SU-DHL-6 (cell line): ENCODE measurements around the gene NAV2.

Experiments
- H2AFZ ChIP-seq: fragments of 200-600 bp; sonication (generic); 2 replicates; pipeline ENCODE4 v1.6.1; 2014; ENCODE audit warnings: low read depth, mild to moderate bottlenecking, moderate library complexity, mixed read lengths, antibody characterized with exemption, low read length; ENCODE audit not compliant: severe bottlenecking
- H3F3A ChIP-seq: fragments of 200-600 bp; shearing (Covaris generic); 2 replicates; pipeline ENCODE4 v1.6.0; 2016; ENCODE audit warnings: antibody characterized with exemption, mild to moderate bottlenecking; ENCODE audit not compliant: insufficient read depth
- H3K27ac ChIP-seq: fragments of 200-600 bp; sonication (generic); 2 replicates; pipeline ENCODE4 v1.5.1; 2016; ENCODE audit warnings: low read depth, mild to moderate bottlenecking, low read length, moderate library complexity, mixed read lengths
- H3K27me3 ChIP-seq: fragments of 200-600 bp; sonication (generic), shearing (Covaris generic); 2 replicates; pipeline ENCODE4 v1.6.0; 2014; ENCODE audit warnings: mild to moderate bottlenecking, low read length
- H3K36me3 ChIP-seq: fragments of 200-600 bp; sonication (generic); 2 replicates; pipeline ENCODE4 v1.6.1; 2014; ENCODE audit warnings: mild to moderate bottlenecking, low read length, mixed read lengths
- H3K4me2 ChIP-seq: fragments of 300-600, 200-600 bp; shearing (Covaris generic), sonication (generic); 2 replicates; pipeline ENCODE4 v1.6.0; 2014; ENCODE audit warnings: low read length, low read depth, mild to moderate bottlenecking; ENCODE audit not compliant: poor library complexity, severe bottlenecking
- H3K4me3 ChIP-seq: fragments of 200-600 bp; sonication (generic); 2 replicates; pipeline ENCODE4 v1.5.1; 2014; ENCODE audit warnings: antibody characterized with exemption, low read length, mild to moderate bottlenecking, mixed read lengths; ENCODE audit not compliant: insufficient read depth, poor library complexity, severe bottlenecking
- H3K79me2 ChIP-seq: fragments of 200-600 bp; sonication (generic); 2 replicates; pipeline ENCODE4 v1.6.1; 2014; ENCODE audit warnings: mild to moderate bottlenecking, low read length, moderate library complexity; ENCODE audit not compliant: insufficient read depth
- H3K9ac ChIP-seq: fragments of 200-600 bp; sonication (generic); 2 replicates; pipeline ENCODE4 v1.7.0; 2014; ENCODE audit warnings: mild to moderate bottlenecking, low read length
- H3K9me2 ChIP-seq: fragments of 200-600 bp; sonication (generic); replicated peaks from 2 replicates; pipeline ENCODE4 v1.6.1; 2014; ENCODE audit warnings: low read length; ENCODE audit not compliant: insufficient read depth
- H3K9me3 ChIP-seq: fragments of 200-600 bp; sonication (generic); 2 replicates; pipeline ENCODE4 v1.6.1; 2014; ENCODE audit warnings: low read length, mixed read lengths; ENCODE audit not compliant: insufficient read depth
- H4K20me1 ChIP-seq: fragments of 200-600 bp; sonication (generic); 2 replicates; pipeline ENCODE4 v1.6.1; 2014; ENCODE audit warnings: low read depth, mild to moderate bottlenecking, antibody characterized with exemption, low read length, moderate library complexity, mixed read lengths
- CTCF ChIP-seq: fragments of 200-600 bp; sonication (generic); IDR thresholded peaks from one replicate; pipeline ENCODE4 v1.5.1; 2017; ENCODE audit warnings: antibody characterized with exemption, mild to moderate bottlenecking, low read length, moderate library complexity; ENCODE audit not compliant: insufficient read depth, poor library complexity, severe bottlenecking
- EZH2phosphoT487 ChIP-seq: fragments of 200-600 bp; sonication (generic), shearing (Covaris generic); conservative IDR thresholded peaks from 2 replicates; pipeline ENCODE4 v1.6.1; 2018; ENCODE audit warnings: mild to moderate bottlenecking, antibody characterized with exemption, low read length, moderate library complexity, mixed read lengths

Gene NAV2

DNA sequence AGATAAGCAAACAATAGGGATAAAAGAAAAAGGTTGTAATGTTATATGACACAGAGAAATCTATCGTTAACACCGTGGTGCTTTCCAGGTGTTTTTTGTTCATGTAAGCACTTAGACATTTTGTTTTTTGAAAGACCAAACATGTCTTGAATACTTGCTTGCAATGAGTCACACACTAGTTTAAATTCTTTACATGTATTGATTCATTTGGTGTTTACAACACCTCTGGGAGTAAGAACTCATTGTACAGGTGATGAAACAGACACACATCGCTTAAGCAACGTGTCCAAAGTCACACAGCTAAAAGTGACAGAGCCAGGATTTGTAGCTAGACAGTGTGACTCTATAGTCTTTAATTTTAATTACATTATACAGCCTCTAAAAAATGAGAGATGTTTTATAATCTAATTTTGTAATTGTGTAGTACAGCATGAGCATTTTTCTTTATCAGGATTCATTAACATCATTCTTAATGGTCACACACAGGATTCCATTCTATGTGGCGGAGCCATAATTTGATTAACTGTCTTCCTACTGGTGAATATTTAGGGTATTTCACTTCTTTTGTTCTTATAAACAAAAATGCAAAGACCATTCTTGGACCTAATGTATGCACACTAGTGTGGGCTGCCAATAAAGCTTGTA is 298.8 kb downstream of the NAV2 start:
- H4K20me1 ChIP-seq = no peaks in the 10 kb centered on the region
- no peak for TF ChIP-seq EZH2phosphoT487
- TF ChIP-seq CTCF = no peak
- H3K9me2 ChIP-seq = no peaks in the 10 kb centered on the region
- H3F3A ChIP-seq = no peaks in the 10 kb centered on the region
- no peaks in the 10 kb centered on the region for H3K36me3 ChIP-seq
- H3K4me3 ChIP-seq = no peak overlapping the region
- no peaks in the 10 kb centered on the region for H3K9me3 ChIP-seq
- no peaks in the 10 kb centered on the region for H3K27me3 ChIP-seq
- H3K79me2 ChIP-seq = no peaks in the 10 kb centered on the region
- no peak overlapping the region for H3K9ac ChIP-seq
- H2AFZ ChIP-seq = no peak overlapping the region
- H3K4me2 ChIP-seq = no peak overlapping the region
- H3K27ac ChIP-seq = no peak overlapping the region

- Histone ChIP-seq H3K79me2 (no peaks in the 10 kb centered on the region), H2AFZ (no peak overlapping the region), H4K20me1 (no peaks in the 10 kb centered on the region), H3K9ac (no peak overlapping the region), H3K9me3 (no peaks in the 10 kb centered on the region), H3K27me3 (no peaks in the 10 kb centered on the region), H3K36me3 (no peaks in the 10 kb centered on the region), H3F3A (no peaks in the 10 kb centered on the region), H3K4me2 (no peak overlapping the region), H3K4me3 (no peak overlapping the region), H3K27ac (no peak overlapping the region), H3K9me2 (no peaks in the 10 kb centered on the region)
- no peak for TF ChIP-seq CTCF
- TF ChIP-seq EZH2phosphoT487 = no peak
These were observed 300.9 kb downstream of the NAV2 start for GRCh38 chr11:20013346-20014066.

DNA sequence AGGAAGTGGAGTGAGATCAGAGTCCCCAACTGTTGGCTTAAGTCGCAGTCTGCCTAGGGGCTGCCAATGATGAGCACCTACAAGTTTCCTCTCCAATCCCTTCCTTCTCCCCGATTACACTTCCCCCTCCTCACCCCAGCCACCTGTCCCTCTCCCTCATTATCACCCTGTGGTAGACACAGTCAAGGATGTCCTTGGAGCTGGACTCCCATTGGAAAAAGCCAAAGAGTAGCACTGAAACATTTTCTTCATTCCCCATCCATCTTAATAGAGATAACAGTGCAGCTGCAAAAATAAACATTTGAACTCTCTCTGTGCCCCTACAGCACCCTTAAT is 301.4 kb downstream of the NAV2 start:
- Histone ChIP-seq H3K36me3 (no peaks in the 10 kb centered on the region), H3K9me2 (no peaks in the 10 kb centered on the region), H3K79me2 (no peaks in the 10 kb centered on the region), H3K4me3 (no peak overlapping the region), H3K27me3 (no peaks in the 10 kb centered on the region), H2AFZ (no peak overlapping the region), H3K9me3 (no peaks in the 10 kb centered on the region), H3K9ac (no peak overlapping the region), H3K4me2 (no peak overlapping the region), H3K27ac (no peak overlapping the region), H4K20me1 (no peaks in the 10 kb centered on the region), H3F3A (no peaks in the 10 kb centered on the region)
- TF ChIP-seq EZH2phosphoT487 = no peak
- no peak for TF ChIP-seq CTCF
